H9 (cell line): ENCODE data around the gene RAB33B. TPM values are rescaled to one million over a fixed set of nuclear protein-coding genes. Genes with fewer than 3 reads are reported as not detected.

ENCODE experiments used
- DNase-seq: peaks from one replicate; pipeline ENCODE4 v3.0.0-alpha.2; 2017
- H2AFZ ChIP-seq: one replicate; pipeline ENCODE4 v1.6.1; 2013; ENCODE audit warnings: mild to moderate bottlenecking, low read length, control low read depth, moderate library complexity
- H2AK5ac ChIP-seq: 2 replicates; pipeline ENCODE4 v1.6.1; 2013; ENCODE audit warnings: low read length, control low read depth, mixed read lengths; ENCODE audit not compliant: insufficient read length
- H2BK120ac ChIP-seq: one replicate; pipeline ENCODE4 v1.6.1; 2013; ENCODE audit warnings: low read depth, mild to moderate bottlenecking, low read length, control low read depth, inconsistent platforms; ENCODE audit not compliant: poor library complexity, severe bottlenecking
- H2BK12ac ChIP-seq: 2 replicates; pipeline ENCODE4 v1.6.1; 2013; ENCODE audit warnings: low read length, control low read depth, mixed read lengths, low read depth; ENCODE audit not compliant: insufficient read length
- H2BK15ac ChIP-seq: 2 replicates; pipeline ENCODE4 v1.6.1; 2013; ENCODE audit warnings: low read depth, low read length, control low read depth
- H2BK20ac ChIP-seq: one replicate; pipeline ENCODE4 v1.6.1; 2013; ENCODE audit warnings: low read depth, mild to moderate bottlenecking, low read length, control low read depth, inconsistent platforms; ENCODE audit not compliant: poor library complexity, severe bottlenecking
- H2BK5ac ChIP-seq: 2 replicates; pipeline ENCODE4 v1.6.1; 2013; ENCODE audit warnings: low read length, control low read depth, mixed read lengths; ENCODE audit not compliant: insufficient read length
- H3K14ac ChIP-seq: 2 replicates; pipeline ENCODE4 v1.6.1; 2013; ENCODE audit warnings: low read length, control low read depth; ENCODE audit not compliant: insufficient read depth
- H3K18ac ChIP-seq: 2 replicates; pipeline ENCODE4 v1.6.1; 2013; ENCODE audit warnings: low read depth, mild to moderate bottlenecking, mixed read lengths, low read length, control low read depth; ENCODE audit not compliant: insufficient read length
- H3K23ac ChIP-seq: 2 replicates; pipeline ENCODE4 v1.6.1; 2013; ENCODE audit warnings: low read length, control low read depth, mixed read lengths, low read depth; ENCODE audit not compliant: insufficient read length
- H3K23me2 ChIP-seq: 2 replicates; pipeline ENCODE4 v1.6.1; 2013; ENCODE audit warnings: low read depth, mild to moderate bottlenecking, mixed read lengths, low read length, control low read depth; ENCODE audit not compliant: insufficient read length, poor library complexity, severe bottlenecking
- H3K27ac ChIP-seq: 2 replicates; pipeline ENCODE4 v1.5.1; 2013; ENCODE audit warnings: low read length, control low read depth, mixed read lengths, low read depth; ENCODE audit not compliant: insufficient read length
- H3K27me3 ChIP-seq: 2 replicates; pipeline ENCODE4 v1.6.1; 2013; ENCODE audit warnings: low read length, control low read depth, inconsistent platforms; ENCODE audit not compliant: insufficient read depth
- H3K4ac ChIP-seq: 2 replicates; pipeline ENCODE4 v1.6.1; 2013; ENCODE audit warnings: low read depth, mild to moderate bottlenecking, control low read depth, inconsistent platforms, low read length, moderate library complexity
- H3K4me1 ChIP-seq: 2 replicates; pipeline ENCODE4 v1.6.1; 2013; ENCODE audit warnings: low read length, control low read depth, inconsistent platforms; ENCODE audit not compliant: insufficient read depth
- H3K4me2 ChIP-seq: 2 replicates; pipeline ENCODE4 v1.6.1; 2013; ENCODE audit warnings: low read length, control low read depth, mixed read lengths; ENCODE audit not compliant: insufficient read length, insufficient read depth
- H3K56ac ChIP-seq: 2 replicates; pipeline ENCODE4 v1.6.1; 2013; ENCODE audit warnings: low read depth, mild to moderate bottlenecking, mixed read lengths, low read length, control low read depth; ENCODE audit not compliant: insufficient read length
- H3K79me1 ChIP-seq: 2 replicates; pipeline ENCODE4 v1.6.1; 2013; ENCODE audit warnings: low read depth, mild to moderate bottlenecking, moderate library complexity, low read length, control low read depth, inconsistent platforms; ENCODE audit not compliant: insufficient read depth, poor library complexity, severe bottlenecking
- H3K79me2 ChIP-seq: 2 replicates; pipeline ENCODE4 v1.6.1; 2013; ENCODE audit warnings: low read length, control low read depth, inconsistent platforms; ENCODE audit not compliant: insufficient read depth
- H3K9ac ChIP-seq: 2 replicates; pipeline ENCODE4 v1.6.1; 2013; ENCODE audit warnings: low read length, control low read depth, mixed read lengths; ENCODE audit not compliant: insufficient read length; ENCODE audit errors: extremely low read depth
- H3K9me3 ChIP-seq: one replicate; pipeline ENCODE4 v1.6.1; 2013; ENCODE audit warnings: low read depth, low read length, inconsistent platforms; ENCODE audit not compliant: control insufficient read depth
- H3T11ph ChIP-seq: one replicate; pipeline ENCODE4 v1.6.1; 2013; ENCODE audit warnings: mild to moderate bottlenecking, low read length, control low read depth, inconsistent platforms
- H4K20me1 ChIP-seq: one replicate; pipeline ENCODE4 v1.6.1; 2013; ENCODE audit not compliant: control insufficient read depth, insufficient read length, insufficient read depth
- H4K5ac ChIP-seq: 2 replicates; pipeline ENCODE4 v1.6.1; 2013; ENCODE audit warnings: low read depth, mild to moderate bottlenecking, mixed read lengths, low read length, control low read depth; ENCODE audit not compliant: insufficient read length
- H4K8ac ChIP-seq: replicated peaks from 2 replicates; pipeline ENCODE4 v1.6.1; 2013; ENCODE audit warnings: low read length, control low read depth, mixed read lengths, low read depth; ENCODE audit not compliant: insufficient read length
- H4K91ac ChIP-seq: 2 replicates; pipeline ENCODE4 v1.6.1; 2013; ENCODE audit warnings: low read depth, mild to moderate bottlenecking, moderate library complexity, mixed read lengths, low read length, control low read depth; ENCODE audit not compliant: insufficient read length
- H3K27ac Mint-ChIP-seq, 3 experiments: 2 replicates in 2 of 3; 3 replicates in 1 of 3; pipeline ENCODE4 v1.8.0; 2020 to 2021; ENCODE audit warnings: mixed read lengths in 3 of 3, mild to moderate bottlenecking in 1 of 3, moderate library complexity in 1 of 3
- H3K27me3 Mint-ChIP-seq: 2 replicates; pipeline ENCODE4 v1.8.0; 2021; ENCODE audit warnings: low read depth, mild to moderate bottlenecking, moderate library complexity, mixed read lengths
- H3K36me3 Mint-ChIP-seq, 3 experiments: 2 replicates in 2 of 3; 3 replicates in 1 of 3; pipeline ENCODE4 v1.8.0; 2020 to 2021; ENCODE audit warnings: low read depth in 3 of 3, mixed read lengths in 3 of 3; ENCODE audit not compliant: insufficient read depth in 1 of 3
- H3K4me1 Mint-ChIP-seq, 2 experiments: 2 replicates each; pipeline ENCODE4 v1.8.0; 2020; ENCODE audit warnings: mixed read lengths in 2 of 2
- H3K4me3 Mint-ChIP-seq, 2 experiments: 2 replicates in 1 of 2; 3 replicates in 1 of 2; pipeline ENCODE4 v1.8.0; 2020 to 2021; ENCODE audit warnings: mild to moderate bottlenecking in 2 of 2, mixed read lengths in 2 of 2, moderate library complexity in 1 of 2
- H3K9me3 Mint-ChIP-seq, 2 experiments: 2 replicates in 1 of 2; 3 replicates in 1 of 2; pipeline ENCODE4 v1.8.0; 2020; ENCODE audit warnings: mild to moderate bottlenecking in 2 of 2, mixed read lengths in 2 of 2, moderate library complexity in 1 of 2
- CTCF ChIP-seq: fragments of 200-600 bp; sonication (generic); conservative IDR thresholded peaks from 3 replicates; pipeline ENCODE4 v1.8.0; 2021; ENCODE audit warnings: antibody characterized with exemption, mild to moderate bottlenecking
- WGBS: extraction: QIAGEN DNeasy Blood & Tissue Kit; methylation state at CpG from one replicate; pipeline ENCODE4 v1.1.7; 2013; ENCODE audit warnings: missing lambda C conversion rate, low lambda C conversion rate, mixed read lengths; ENCODE audit not compliant: insufficient read length; ENCODE audit errors: extremely low coverage; 5-methylcytosine and 5-hydroxymethylcytosine counted together
- total RNA-seq: library from RNA; stranded (reverse); gene quantifications from 2 replicates; pipeline ENCODE4 v1.2.1, GENCODE V29; 2021

RAB33B gene
- total RNA-seq, 1 experiment from 2014 or later = 7.7 TPM

DNA sequence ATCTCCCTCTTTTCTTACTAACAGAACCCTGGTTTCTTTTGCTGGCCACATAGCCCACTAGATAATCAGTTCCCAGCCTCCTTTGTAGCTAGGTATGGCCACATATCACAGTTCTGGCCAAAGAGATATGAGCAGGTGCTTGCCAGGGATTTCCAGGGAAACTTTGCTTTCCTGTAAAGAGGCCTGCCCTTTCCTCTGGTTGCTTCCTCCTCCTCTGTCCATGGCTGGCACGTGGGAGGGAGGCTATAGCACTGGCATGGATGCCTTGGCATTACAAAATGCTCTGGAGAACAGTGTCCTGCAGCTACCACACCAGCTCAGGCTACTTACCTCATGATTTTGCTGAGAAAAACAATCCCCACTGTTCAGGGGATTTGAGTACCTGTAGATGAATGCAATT, 27.5 kb downstream of the RAB33B start:
- no peaks in the 10 kb centered on the region for H3K4me1 Mint-ChIP-seq
- Histone ChIP-seq H3K23me2 (no peaks in the 10 kb centered on the region), H3K4ac (no peak overlapping the region), H4K8ac (no peak overlapping the region), H2BK12ac (no peak overlapping the region), H3K27me3 (no peaks in the 10 kb centered on the region), H3K4me2 (no peak overlapping the region), H2BK120ac (no peak overlapping the region), H4K5ac (no peak overlapping the region), H3K23ac (no peak overlapping the region), H4K20me1 (no peaks in the 10 kb centered on the region), H3K79me1 (no peaks in the 10 kb centered on the region), H3K4me1 (no peaks in the 10 kb centered on the region), H2AFZ (no peak overlapping the region), H2AK5ac (no peak overlapping the region), H2BK20ac (no peak overlapping the region), H3T11ph (no peak overlapping the region), H3K9me3 (no peaks in the 10 kb centered on the region), H2BK15ac (no peak overlapping the region), H3K14ac (no peak overlapping the region), H4K91ac (no peak overlapping the region), H3K9ac (no peak overlapping the region), H3K18ac (no peak overlapping the region), H3K56ac (no peak overlapping the region), H3K27ac (no peak overlapping the region), H3K79me2 (0 out of 2 replicates have a peak, but pooled peaks cover 2% of the 10 kb centered on the region), H2BK5ac (no peak overlapping the region)
- no peak overlapping the region for H3K27ac Mint-ChIP-seq
- H3K36me3 Mint-ChIP-seq = no peaks in the 10 kb centered on the region
- no peak overlapping the region for H3K4me3 Mint-ChIP-seq
- no CpG with 5 or more reads among the region's 1 CpG for WGBS
- H3K9me3 Mint-ChIP-seq = no peaks in the 10 kb centered on the region
- DNase-seq = no peak
- no peaks in the 10 kb centered on the region; the same call in 1 of the 2 replicates for H3K27me3 Mint-ChIP-seq
- TF ChIP-seq CTCF = no peak
